GM19438 (cell line): Measurements from ENCODE around the gene CCDC183.
"Not testable (repeated sequence)": the region's sequence is repeated elsewhere in the genome, so short reads cannot be mapped to it uniquely, and the experiment has no call there.

Experiments used
- ATAC-seq: cut with Tn5 transposase; IDR thresholded peaks from one replicate; pipeline ENCODE4 v1.9.1; 2021; ENCODE audit warnings: low read depth; ENCODE audit not compliant: unreplicated experiment

Gene CCDC183

DNA sequence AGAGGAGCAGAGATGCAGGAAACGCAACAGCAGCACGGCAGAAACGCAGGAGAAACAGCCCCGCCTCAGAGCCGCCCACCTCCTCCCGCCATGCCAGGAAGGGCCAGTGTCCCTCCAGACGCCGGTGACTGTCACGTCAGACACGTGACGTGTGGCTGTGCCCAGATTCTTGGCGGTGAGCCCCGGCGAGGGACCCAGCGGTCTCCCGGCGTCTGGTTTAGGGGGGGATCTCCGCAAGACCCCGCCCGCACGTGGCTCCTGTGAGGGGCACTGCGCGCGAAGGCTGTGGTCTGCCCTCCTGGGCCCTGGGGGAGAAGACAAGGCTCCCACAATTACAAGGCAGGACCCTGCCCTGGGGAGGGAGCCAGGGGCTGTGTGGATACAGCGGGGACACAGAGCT lies 35.7 kb upstream of the CCDC183 start:
- no peak for ATAC-seq

DNA sequence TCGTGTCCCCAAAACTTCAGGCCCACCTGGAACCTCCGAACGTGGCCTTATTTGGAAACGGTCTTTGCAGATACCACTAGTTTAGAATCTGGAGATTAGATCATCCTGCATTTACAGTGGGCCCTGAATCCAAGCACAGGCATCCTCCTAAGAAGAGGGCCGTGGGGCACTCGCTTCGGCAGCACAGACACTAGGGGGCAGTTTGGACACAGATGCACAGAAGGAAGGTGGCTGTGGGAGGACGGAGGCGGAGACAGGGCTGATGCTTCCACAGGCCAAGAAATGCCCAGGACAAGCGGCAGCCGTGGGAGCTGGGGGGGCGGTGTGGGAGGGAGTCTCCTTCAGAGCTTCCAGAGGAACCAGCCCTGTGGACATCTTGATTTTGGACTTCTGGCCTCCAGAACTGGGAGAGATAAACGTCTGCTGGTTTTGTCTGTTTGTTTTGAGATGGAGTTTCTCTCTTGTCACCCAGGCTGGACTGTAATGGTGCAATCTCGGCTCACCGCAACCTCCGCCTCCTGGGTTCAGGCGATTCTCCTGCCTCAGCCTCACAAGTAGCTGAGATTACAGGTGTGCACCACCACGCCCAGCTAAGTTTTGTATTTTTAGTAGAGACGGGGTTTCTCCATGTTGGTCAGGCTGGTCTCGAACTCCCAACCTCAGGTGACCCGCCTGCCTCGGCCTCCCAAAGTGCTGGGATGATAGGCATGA lies 35.1 kb upstream of the CCDC183 start:
- not testable (repeated sequence) for ATAC-seq

DNA sequence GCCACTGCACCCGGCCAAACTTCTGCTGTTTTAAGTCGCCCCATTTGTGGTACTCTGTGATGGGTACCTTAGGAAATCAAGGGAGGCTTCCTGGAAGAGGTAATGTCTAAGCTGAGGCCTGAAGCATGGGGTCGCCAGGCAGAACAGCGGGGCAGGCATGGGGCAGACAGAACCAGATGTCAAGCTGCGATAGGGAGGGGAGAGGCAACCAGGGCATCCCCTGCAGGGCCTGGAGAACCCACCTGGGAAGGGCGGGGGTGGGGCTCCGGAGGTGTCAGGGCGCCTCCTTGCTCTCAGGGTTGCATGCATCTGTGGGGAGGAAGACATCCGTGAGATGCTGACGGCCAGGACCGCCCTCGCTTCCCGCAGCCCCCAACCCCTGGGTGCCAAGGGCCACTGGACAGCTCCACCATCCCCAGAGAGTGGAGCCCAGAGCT lies 34.6 kb upstream of the CCDC183 start:
- ATAC-seq = no peak

DNA sequence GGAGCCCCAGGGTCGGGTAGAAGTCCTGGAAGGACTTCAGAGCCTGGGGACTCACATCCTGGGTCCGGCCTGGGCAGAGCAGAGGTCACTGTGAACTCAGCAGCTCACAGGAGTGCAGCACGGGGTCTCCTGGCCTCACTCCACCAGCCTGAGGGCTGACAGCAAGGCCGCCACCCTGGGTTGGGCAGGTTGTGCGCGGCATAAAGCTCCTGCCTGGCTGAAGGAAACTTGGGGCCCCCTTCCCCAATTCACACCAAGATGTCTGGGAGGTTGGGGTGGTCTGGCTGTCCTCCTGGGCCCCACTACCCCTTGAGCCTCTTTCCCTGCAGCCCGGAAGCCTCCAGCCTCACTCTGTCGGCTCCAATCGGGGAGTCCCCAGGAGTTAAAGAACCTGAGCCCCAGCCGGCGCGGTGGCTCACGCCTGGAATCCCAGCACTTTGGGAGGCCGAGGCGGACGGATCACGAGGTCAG lies 33.9 kb upstream of the CCDC183 start:
- ATAC-seq = no peak

DNA sequence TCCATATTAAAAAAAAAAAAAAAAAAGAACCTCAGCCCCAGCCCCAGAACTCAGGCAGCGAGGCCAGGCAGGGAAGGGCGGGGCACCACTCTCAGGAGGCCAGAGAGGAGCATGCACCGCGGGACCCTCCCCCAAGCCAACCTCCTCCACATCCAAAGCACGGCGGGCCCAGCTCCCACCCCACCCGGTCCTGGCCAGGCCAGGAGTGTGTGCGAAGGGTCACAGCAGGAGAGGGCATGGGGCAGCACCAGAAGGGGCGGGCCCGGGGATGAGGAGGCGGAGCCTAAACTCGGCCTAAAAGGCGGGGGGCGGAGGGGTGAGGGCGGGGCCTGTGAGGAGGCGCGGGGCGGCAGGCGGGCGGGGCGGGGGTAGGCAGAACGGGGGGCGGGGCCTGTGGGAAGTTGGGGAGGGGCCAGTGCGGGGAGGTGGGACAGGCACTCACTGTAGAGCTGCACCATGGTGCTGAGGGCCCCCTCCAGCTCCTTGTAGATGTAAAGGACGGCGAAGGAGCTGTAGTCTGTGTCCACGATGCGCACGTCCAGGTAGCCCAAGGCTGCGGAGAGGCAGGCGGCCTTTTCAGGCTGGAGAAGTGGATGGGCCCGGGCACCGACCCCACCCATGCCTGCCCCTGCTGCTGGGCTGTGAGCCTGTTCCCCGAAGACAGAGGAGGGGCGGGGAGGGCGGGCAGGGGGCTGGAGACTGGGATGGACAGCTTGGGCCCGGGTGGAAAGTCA lies 33.1 kb upstream of the CCDC183 start:
- ATAC-seq = no peak

DNA sequence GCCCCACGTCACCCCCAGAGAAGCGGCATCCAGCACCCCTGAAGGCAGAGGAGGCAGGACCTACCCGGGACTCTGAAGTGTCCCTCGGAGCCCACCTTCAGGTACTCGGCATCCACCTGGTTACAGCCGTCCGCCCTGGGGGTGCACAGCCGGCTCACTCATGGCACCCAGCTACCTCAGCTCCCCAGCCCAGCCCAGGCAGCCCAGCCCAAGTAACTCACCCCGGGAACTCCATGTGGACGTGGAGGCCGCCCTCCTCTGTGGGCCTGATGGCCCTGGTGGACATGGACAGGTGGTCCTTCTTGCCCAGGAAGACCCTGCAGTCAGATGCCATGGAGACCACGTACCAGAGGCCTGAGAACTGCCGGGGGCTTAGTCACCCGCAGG lies 32.5 kb upstream of the CCDC183 start:
- no peak for ATAC-seq

DNA sequence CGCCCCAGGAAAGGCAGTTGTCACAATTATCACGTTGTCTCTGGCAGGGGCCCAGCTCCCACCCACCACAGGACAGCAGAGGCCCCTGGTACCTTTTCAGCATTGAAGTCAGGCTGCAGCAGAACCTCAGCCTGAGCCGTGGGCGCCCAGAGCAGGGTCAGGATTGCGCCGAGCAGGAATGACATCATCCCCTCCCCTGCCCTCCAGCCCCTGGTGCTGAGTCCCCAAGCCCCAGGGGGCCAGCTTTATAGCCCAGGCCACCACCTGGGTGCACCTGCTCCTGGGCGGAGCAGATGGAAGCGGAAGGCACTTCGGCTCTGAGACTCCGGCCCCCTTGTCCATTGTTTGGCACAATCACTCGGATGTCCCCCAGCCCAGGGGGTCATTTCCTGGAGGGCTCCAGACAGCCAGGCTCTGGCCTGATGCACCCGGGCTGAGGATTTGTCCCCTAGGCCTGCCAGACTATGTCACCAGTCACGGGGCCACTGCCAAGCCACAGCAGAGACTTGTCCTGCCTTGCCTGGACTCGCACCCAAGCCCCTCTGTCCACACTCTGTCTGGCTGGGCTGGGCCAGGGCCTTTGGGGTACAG lies 31.7 kb upstream of the CCDC183 start, which contains the start of gene LCN15:
TSS of gene LCN15 (minus strand) at position 218 of the 591 bp plus-strand sequence. CDS start at position 188, 30 bp downstream.
- no peak for ATAC-seq

DNA sequence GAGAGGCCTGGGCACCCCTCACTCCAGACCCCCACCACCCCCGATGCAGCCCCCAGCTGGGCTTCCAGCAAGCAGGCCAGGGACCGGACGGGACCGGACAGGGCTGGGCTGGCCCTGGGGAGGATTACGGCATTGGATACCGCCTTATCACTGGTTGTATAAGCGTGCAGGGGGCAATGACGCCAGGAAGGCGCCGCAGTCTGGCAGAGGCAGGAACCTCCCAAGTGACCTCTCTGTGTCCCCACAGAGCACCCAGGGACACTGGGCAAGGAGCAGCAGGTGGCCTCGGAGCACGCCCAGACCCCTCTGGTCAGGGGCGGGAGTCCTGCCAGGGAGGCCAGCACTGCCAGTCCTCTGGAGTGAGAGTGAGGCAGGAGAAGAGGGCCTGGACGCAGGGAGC lies 31.1 kb upstream of the CCDC183 start:
- no peak for ATAC-seq

DNA sequence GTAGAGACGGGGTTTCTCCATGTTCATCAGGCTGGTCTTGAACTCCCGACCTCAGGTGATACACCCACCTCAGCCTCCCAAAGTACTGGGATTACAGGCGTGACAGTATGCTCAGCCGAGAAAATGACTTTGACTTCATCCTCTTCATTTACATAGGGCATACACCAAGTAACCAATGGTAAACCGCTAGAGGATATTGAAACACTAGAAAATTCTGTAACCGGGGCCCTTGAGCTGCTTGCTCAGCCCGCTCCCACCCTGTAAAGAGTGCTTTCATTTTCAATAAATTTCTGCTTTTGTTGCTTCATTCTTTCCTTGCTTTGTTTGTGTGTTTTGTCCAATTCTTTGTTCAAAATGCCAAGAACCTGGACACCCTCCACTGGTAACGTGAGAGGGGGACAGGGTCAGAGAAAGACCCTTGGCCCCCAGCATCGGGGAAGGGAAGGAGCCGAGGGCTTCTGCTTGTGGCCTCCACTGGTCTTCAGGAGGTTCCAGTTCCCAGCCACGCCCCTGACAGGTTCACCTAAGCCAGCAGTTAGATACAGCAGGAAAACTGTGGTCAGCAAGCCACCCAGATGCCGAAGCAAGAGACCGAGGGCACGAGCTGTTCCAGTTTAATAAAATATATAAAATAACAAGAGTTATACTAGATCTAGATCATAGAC lies 30.3 kb upstream of the CCDC183 start:
- ATAC-seq = peak; percentile 55

DNA sequence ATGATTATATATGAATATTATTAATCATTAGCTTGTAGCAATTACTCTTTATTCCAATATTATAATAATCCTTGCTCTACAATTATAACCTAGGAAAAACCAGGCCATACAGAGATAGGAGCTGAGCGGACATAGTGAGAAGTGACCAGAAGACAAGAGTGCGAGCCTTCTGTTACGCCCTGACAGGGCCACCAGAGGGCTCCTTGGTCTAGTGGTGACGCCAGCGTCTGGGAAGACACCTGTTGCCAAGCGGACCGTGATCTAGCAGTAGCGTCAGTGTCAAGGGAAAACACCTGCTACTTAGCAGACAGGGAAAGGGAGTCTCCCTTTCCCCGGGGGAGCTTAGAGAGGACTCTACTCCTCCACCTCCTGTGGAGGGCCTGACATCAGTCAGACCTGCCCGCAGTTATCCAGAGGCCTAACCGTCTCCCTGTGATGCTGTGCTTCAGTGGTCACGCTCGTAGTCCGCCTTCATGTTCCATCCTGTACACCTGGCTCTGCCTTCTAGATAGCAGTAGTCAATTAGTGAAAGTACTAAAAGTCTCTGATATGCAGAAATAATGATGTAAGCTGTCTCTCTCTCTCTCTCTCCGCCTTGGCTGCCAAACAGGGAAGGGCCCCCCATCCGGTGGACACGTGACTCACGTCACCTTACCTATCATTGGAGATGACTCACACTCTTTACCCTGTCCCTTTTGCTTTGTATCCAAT lies 29.6 kb upstream of the CCDC183 start:
- ATAC-seq = not testable (repeated sequence)

DNA sequence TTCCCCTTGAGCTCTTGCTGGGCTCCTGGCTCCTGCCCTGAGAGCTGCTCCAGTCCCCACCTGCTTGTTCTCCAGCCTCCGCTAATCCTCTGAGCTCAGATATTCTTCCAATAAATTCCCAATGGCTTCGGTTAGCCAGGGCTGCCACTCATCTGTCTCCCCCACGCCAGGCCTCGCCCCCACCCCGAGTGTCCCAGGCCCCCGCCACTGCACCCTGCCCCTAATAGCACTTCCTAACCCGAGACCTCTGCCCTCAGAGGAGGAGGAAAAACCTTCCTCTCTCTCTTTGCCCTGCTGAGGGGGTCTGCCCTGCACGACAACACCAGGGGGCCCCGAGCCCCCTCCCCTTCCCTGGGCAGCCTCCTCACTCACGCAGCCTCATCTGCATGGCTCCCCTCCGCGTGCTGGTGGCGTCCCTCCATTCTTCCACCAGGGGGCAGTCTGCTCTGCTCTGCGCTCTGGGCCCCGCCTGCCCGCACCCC lies 26.4 kb upstream of the CCDC183 start:
- ATAC-seq = no peak

DNA sequence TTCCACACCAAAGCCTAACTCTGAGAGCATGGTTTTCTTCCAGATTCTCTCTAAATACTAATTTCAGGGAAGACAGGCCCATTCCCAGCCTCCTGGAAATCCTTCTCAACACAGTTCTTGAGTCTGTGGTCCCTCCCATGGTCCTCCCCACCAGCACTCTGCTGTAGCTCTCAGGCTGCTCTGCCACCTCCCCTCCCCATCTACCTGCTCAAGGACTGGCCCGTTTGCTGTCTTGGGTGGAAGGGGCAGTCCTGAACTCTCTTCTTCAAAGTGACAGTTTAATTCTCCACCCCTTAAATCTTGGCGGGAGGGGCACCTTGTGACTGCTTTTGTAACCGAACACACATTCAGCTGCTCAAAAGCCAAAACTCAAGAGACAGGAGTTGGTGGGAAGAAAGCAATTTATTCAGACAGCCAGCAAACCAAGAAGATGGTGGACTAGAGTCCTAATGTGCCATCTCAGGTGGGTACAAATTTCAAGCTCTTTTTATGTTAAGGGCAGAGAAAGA lies 24.2 kb upstream of the CCDC183 start:
- no peak for ATAC-seq

DNA sequence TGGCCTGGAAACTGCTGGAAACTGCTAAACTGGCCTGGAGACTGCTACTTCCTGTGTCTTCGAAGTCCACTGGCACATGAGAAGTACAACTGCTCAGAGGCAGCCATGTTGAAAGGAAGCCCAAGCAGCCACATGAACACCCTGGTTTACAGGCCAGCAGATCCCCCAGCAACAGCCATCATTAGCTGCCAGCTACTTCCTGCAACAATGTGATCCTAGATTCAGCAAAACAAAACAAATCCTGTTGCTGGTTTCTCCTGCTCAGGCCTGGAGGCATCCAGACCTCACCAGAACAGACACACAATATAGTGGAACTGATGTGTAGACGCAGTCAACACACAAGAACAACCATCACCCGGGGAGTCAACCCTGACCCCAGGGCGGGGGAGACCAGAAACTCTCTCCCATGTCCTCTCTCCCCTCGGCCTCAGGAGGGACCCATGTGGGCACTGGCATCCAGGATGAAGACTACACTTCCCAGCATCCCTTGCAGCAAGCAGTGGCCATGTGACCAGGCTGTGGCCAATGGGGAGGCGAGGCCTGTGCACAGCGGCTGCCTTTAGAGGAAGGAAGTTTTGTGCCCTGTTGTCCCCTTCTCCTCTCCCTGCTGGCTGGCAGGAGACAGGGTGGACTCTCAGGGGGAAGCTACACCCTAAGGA lies 22.6 kb upstream of the CCDC183 start:
- no peak for ATAC-seq

DNA sequence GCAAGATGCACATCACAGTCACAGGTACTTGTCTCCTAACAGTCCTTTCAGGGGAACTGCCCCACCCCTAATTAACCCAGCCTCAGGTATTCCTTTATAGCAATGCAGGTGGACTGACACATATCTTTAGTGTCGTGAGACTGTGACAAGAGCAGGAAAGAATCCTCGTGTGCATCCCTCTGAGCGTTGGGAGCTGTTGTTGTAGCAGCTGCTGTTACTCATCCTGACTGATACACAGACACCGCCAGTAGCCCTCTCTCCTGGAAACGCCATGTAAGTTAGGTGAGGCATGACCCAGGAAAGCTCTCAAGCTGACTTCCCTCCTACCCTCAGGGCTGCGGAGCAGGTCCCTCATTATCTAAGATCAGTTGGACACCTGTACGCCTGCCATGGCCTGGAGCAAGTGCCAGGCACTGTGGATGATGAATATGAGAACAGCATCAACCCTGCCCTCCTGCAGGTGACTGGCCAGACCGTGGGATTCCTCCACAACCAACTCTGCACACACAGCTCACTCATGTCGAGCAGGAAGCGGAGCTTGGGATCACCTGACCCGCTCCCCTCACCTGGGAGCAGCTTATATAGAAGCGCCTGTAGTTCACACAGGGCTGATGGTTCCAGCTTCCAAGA lies 21.6 kb upstream of the CCDC183 start:
- ATAC-seq = no peak

DNA sequence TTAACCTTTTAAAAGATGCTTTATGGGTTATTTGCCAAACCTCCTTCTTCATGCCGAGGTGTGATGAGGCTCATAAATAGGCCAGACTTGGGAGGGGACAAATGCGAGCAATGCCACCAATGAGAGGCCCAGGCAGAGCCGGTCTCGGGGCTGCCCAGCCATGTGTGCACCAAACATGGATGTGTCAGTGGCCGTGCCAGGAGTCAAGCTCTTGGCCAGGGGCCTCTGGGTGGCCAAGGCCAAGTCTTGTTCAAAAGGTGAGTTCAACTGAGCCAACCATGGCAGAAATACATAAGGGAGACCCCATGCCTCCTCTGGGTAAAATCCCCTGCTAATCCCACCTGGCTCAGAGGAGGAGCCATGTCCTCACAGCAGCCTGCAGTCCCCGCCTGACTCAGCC lies 20.9 kb upstream of the CCDC183 start:
- no peak for ATAC-seq

DNA sequence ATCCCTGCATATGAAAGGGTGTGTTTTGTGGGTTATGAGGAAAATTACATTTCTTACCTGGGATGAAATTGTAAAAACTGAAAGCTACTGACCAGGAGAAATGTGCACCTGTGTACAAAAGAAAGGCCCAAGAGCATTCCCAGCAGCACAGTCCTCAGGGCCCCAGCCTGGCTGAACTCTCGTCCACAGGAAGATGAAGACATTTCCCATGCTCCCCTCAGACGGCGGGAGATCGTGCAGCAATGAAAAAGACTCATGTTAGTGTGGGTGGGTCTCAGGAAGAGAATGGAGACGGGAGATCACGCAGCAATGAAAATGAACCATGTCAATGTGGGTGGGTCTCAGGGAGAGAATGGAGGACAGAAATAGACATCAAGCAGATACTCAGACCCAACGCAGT lies 19.2 kb upstream of the CCDC183 start:
- no peak for ATAC-seq

DNA sequence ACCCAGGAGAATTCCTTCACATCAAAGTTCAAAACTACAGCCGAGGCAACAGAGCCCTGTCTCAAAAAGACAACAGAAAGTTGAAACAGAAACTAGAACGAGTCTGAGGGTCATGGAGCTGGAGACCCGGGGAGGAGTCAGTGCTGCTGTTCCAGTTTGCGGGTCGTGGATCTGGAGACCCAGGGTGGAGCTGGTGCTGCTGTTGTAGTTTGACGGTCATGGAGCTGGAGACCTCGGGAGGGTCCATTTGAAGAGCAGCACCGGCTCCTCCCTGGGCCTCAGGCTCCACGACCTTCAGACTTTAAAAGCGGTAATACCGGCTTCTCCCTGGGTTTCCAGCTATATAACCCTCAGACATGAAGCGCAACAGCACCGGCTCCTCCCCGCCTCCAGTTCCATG lies 18.8 kb upstream of the CCDC183 start:
- no peak for ATAC-seq

DNA sequence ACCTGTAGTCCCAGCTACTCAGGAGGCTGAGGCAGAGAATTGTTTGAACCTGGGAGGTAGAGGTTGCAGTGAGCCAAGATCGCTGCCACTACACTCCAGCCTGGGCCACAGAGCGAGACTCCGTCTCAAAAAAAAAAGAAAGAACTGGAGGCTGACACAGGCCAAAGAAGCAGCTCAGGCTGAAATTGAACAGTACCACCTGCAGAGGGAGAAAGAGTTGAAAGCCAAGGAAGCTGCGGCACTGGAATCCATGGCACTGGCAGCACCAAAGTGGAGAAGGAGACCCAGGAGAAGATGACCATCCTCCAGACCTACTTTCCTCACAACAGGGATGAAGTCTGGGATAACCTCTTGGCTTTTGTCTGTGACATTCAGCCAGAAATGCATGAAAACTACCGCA lies 16.3 kb upstream of the CCDC183 start:
- ATAC-seq = no peak

DNA sequence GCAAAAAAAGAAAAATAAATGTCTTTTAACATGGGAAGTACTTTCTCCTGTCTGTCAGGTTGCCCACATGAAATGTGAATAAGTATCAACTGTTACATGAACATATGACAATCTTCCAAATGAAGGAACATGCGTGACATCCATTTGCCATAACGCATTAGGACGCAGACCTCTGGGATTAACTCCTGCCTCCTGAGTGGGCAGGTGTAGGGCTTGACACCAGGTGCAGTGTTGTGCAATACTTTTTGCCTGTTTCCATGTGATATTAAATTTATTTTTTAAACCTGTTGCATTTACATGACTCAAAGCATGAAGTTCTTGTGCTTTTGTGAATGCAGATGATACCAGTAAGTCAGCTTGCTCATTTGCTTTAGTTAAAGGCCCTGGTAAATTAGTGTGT lies 13.7 kb upstream of the CCDC183 start:
- no peak for ATAC-seq
